ENCODE data around the gene BCR. TPM values are rescaled to one million over a fixed set of nuclear protein-coding genes. Genes with fewer than 3 reads are reported as not detected.

Gene BCR
- total and polyA plus RNA-seq, 2 of the 13 experiments (the other 11 are each of a cell fraction or from before 2014, with no cell fraction given) = 19.9 to 33.6 TPM

DNA sequence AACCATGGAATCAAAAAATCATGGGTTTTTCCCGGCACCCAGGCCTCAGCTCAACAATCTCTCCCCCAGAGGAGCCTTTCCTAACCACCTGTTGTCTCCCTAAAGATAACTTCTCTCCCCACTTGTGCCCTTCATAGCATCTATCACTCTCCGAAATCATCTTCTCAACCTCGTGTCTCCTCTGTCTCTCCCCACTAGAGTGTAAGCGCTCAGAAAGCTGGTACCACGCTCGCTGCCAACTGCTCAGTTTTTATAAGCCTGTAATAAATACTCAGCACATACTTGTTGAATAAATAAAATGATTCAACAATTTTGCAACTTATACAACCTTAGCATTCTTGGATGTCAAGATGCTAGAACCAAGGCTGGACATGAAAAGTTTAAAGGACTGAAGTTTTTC, 185.2 kb downstream of the BCR start (continued):
- TF ChIP-seq, protein P1, sequence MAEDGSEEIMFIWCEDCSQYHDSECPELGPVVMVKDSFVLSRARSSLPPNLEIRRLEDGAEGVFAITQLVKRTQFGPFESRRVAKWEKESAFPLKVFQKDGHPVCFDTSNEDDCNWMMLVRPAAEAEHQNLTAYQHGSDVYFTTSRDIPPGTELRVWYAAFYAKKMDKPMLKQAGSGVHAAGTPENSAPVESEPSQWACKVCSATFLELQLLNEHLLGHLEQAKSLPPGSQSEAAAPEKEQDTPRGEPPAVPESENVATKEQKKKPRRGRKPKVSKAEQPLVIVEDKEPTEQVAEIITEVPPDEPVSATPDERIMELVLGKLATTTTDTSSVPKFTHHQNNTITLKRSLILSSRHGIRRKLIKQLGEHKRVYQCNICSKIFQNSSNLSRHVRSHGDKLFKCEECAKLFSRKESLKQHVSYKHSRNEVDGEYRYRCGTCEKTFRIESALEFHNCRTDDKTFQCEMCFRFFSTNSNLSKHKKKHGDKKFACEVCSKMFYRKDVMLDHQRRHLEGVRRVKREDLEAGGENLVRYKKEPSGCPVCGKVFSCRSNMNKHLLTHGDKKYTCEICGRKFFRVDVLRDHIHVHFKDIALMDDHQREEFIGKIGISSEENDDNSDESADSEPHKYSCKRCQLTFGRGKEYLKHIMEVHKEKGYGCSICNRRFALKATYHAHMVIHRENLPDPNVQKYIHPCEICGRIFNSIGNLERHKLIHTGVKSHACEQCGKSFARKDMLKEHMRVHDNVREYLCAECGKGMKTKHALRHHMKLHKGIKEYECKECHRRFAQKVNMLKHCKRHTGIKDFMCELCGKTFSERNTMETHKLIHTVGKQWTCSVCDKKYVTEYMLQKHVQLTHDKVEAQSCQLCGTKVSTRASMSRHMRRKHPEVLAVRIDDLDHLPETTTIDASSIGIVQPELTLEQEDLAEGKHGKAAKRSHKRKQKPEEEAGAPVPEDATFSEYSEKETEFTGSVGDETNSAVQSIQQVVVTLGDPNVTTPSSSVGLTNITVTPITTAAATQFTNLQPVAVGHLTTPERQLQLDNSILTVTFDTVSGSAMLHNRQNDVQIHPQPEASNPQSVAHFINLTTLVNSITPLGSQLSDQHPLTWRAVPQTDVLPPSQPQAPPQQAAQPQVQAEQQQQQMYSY (CRISPR knock-in tag; IDR thresholded peaks at IDR 0.05) = no peak

DNA sequence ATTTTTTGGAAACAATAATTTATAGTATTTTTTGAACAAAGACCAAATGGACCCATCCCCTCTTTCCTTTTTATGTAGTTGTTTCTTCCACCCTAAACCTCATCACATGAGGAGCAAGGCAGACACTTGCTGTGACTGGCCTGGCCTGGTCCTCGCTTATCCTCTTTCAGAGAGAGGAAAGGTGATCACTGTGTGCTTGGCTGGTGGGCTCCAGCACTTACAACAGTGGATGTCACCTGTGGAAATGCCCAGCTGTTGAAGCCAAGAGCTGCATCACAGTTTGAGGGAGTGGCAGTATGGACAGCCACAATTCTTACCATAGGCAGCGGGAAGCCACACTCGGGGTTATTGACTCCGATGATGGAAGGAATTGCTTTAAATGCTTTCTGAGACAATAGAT, 185.7 kb downstream of the BCR start:
- intact Hi-C loops (cut with micrococcal nuclease; ENCODE audit: unreplicated experiment) (no loop called here), in situ Hi-C loops (cut with HindIII; ENCODE audit: extremely low pct_ligation_motif_present, low pct_unique_long_range_greater_than_20kb) (no loop called here)
- Histone ChIP-seq H3K9me3 (ENCODE audit: low read length) (no peaks in the 10 kb centered on the region), H3K4me2 (ENCODE audit: low read depth, low read length) (no peak overlapping the region), H3K36me3 (replicated peaks in 1 of 2; ENCODE audit: control insufficient read depth in 1 of 2, insufficient read depth in 2 of 2, low read length in 2 of 2) (no peaks in the 10 kb centered on the region), H2AFZ (ENCODE audit: low read length) (no peak overlapping the region), H3K27me3 (ENCODE audit: control insufficient read depth in 1 of 2, insufficient read depth in 2 of 2, low read length in 2 of 2) (peaks cover 0 to 7% of the 10 kb centered on the region in 2 experiments; a peak in 1 of 5 replicates), H4K20me1 (ENCODE audit: insufficient read depth, low read length) (no peaks in the 10 kb centered on the region), H3K27ac (ENCODE audit: extremely low read length, insufficient read depth, low read length) (no peak overlapping the region), H3K4me1 (ENCODE audit: insufficient read depth, low read length) (no peaks in the 10 kb centered on the region), H3K4me3 (replicated peaks in 1 of 3; ENCODE audit: insufficient read depth in 1 of 3, low read depth in 2 of 3, low read length in 3 of 3) (no peak overlapping the region), H3K79me2 (ENCODE audit: insufficient read depth, low read length) (no peaks in the 10 kb centered on the region), H3K9ac (ENCODE audit: insufficient read depth, low read depth, low read length) (no peak overlapping the region)
- FAIRE-seq (no peak), ATAC-seq (no peak), DNase-seq (ENCODE audit: low spot score) (no peak)
- ChIA-PET POLR2A (no interaction called here), CTCF (ENCODE audit: low intra/inter-chr PET ratio, low total read pairs) (no interaction called here)
- TF ChIP-seq JUN (CRISPR knock-in tag; IDR thresholded peaks at IDR 0.05) = no peak
- no peak for TF ChIP-seq ZNF451 (CRISPR knock-in tag; IDR thresholded peaks at IDR 0.05)
- no peak for TF ChIP-seq ZNF441 (CRISPR knock-in tag; IDR thresholded peaks at IDR 0.05; ENCODE audit: borderline replicate concordance)
- TF ChIP-seq ZNF160 (CRISPR knock-in tag; IDR thresholded peaks at IDR 0.05) = no peak
- TF ChIP-seq NFKBIZ (CRISPR knock-in tag; IDR thresholded peaks at IDR 0.05) = no peak
- TF ChIP-seq, protein P2, sequence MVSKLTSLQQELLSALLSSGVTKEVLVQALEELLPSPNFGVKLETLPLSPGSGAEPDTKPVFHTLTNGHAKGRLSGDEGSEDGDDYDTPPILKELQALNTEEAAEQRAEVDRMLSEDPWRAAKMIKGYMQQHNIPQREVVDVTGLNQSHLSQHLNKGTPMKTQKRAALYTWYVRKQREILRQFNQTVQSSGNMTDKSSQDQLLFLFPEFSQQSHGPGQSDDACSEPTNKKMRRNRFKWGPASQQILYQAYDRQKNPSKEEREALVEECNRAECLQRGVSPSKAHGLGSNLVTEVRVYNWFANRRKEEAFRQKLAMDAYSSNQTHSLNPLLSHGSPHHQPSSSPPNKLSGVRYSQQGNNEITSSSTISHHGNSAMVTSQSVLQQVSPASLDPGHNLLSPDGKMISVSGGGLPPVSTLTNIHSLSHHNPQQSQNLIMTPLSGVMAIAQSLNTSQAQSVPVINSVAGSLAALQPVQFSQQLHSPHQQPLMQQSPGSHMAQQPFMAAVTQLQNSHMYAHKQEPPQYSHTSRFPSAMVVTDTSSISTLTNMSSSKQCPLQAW (CRISPR knock-in tag; IDR thresholded peaks at IDR 0.05) = no peak
- TF ChIP-seq PCBP1 (IDR thresholded peaks at IDR 0.05; ENCODE audit: borderline replicate concordance, low read depth, low read length) = no peak
- TF ChIP-seq NR1H2 (CRISPR knock-in tag; IDR thresholded peaks at IDR 0.05; ENCODE audit: borderline replicate concordance, low read depth) = no peak
- TF ChIP-seq ZNF562 (CRISPR knock-in tag; IDR thresholded peaks at IDR 0.05; ENCODE audit: borderline replicate concordance) = no peak
- no peak for TF ChIP-seq ZMYM2 (CRISPR knock-in tag; IDR thresholded peaks at IDR 0.05)
- TF ChIP-seq ZNF670 (CRISPR knock-in tag; IDR thresholded peaks at IDR 0.05; ENCODE audit: borderline replicate concordance) = no peak
- no peak for TF ChIP-seq ZNF274 (CRISPR knock-in tag; IDR thresholded peaks at IDR 0.05)
- TF ChIP-seq, protein P3, sequence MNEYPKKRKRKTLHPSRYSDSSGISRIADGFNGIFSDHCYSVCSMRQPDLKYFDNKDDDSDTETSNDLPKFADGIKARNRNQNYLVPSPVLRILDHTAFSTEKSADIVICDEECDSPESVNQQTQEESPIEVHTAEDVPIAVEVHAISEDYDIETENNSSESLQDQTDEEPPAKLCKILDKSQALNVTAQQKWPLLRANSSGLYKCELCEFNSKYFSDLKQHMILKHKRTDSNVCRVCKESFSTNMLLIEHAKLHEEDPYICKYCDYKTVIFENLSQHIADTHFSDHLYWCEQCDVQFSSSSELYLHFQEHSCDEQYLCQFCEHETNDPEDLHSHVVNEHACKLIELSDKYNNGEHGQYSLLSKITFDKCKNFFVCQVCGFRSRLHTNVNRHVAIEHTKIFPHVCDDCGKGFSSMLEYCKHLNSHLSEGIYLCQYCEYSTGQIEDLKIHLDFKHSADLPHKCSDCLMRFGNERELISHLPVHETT (CRISPR knock-in tag; conservative IDR thresholded peaks at IDR 0.05) = no peak
- WGBS (ENCODE audit: low lambda C conversion rate) = 41% methylated on average over 3 of the region's 4 CpGs
- no TSS peak for BruUV-seq (replicated peaks)
